Testis (tissue), 2 donors: Measurements from ENCODE around the gene PPP1R26.

ENCODE experiments used
- POLR2A ChIP-seq: fragments of 450-650 bp; IDR thresholded peaks from one replicate; pipeline ENCODE4 v1.6.1; 2017; ENCODE audit warnings: antibody characterized with exemption, mild to moderate bottlenecking, moderate library complexity
- TF ChIP-seq, protein P1 (sequence below), 3 experiments: fragments of 450-650 bp in 2 of 3; fragments of 200-600 bp in 1 of 3; sonication (generic) in 1 of 3; IDR thresholded peaks; one replicate each; pipeline ENCODE4 v1.5.1; 2016 to 2019; ENCODE audit warnings: antibody characterized with exemption in 3 of 3, mild to moderate bottlenecking in 2 of 3, moderate library complexity in 1 of 3

DNA sequence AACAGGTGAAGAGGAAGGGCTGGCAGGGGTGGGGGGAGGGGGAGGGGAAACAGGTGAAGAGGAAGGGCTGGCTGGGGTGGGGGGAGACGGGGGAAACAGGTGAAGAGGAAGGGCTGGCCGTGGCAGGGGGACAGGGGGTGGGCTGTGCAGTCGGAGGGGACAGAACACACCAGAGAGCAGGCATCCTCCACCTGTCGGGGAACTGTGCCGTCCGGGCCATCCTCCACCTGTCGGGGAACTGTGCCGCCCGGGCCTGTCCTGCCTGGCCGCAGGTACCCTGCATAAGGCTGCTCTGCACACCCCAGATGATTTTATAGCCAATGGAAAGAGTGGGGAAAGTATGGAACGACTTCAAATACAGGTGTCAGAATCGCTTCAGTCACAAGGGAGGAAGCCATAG, 32.5 kb upstream of the PPP1R26 start:
- TF ChIP-seq, protein P1, sequence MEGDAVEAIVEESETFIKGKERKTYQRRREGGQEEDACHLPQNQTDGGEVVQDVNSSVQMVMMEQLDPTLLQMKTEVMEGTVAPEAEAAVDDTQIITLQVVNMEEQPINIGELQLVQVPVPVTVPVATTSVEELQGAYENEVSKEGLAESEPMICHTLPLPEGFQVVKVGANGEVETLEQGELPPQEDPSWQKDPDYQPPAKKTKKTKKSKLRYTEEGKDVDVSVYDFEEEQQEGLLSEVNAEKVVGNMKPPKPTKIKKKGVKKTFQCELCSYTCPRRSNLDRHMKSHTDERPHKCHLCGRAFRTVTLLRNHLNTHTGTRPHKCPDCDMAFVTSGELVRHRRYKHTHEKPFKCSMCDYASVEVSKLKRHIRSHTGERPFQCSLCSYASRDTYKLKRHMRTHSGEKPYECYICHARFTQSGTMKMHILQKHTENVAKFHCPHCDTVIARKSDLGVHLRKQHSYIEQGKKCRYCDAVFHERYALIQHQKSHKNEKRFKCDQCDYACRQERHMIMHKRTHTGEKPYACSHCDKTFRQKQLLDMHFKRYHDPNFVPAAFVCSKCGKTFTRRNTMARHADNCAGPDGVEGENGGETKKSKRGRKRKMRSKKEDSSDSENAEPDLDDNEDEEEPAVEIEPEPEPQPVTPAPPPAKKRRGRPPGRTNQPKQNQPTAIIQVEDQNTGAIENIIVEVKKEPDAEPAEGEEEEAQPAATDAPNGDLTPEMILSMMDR (IDR thresholded peaks at IDR 0.05), result no peak
- no peak for TF ChIP-seq POLR2A
